HCEC 1CT (cell line): Measurements from ENCODE around the gene ABCD4.

Experiments used
- DNase-seq: peaks from one replicate; pipeline ENCODE4 v3.0.0-alpha.2; 2017

Gene ABCD4

GRCh38 chr14:74257941-74258763 is 44.6 kb downstream of the ABCD4 start:
- DNase-seq, result no peak

GRCh38 chr14:74257078-74257940 is 45.4 kb downstream of the ABCD4 start:
- peak; percentile 9 for DNase-seq

DNA sequence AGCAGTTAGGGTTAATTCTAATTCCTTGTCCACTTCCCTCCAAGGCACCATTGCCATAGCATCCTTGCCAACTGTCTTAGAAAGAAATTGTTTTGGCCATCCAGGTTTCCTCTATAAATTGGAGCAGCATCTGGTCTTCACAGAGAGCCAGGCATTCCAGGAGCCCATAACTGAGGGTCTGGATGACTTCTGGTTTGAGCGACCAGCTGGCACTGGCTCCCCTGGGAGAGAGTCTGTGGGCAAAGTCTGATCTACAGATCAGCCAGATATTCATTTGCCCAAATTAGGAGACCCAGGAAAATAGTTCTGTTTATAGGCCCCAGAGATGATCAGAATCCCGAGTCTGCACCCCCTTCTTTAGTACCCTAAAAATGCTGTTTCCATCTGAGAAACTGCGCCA is 47.5 kb downstream of the ABCD4 start:
- no peak for DNase-seq

GRCh38 chr14:74249433-74250375 is 53.0 kb downstream of the ABCD4 start:
- no peak for DNase-seq

DNA sequence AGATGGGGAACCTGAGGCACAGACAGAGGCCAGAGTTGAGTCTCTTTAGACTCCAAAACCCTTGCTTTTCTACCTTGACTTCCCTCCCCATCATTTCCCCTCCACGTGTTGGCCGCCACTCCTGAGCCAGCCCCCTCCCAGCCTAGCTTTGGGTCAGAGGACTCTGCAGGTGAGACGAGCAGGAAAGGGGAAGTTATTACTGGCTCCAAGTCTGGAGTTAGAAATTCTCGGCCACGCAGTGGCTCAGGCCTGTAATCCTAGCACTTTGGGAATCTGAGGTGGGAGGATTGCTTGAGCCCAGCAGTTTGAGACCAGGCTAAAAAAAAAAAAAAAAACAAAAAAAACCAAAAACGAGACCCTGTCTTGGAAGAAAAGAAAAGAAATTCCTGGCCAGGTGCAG is 54.7 kb downstream of the ABCD4 start:
- no peak for DNase-seq

- no peak for DNase-seq
These were observed 56.2 kb downstream of the ABCD4 start for GRCh38 chr14:74246542-74246941.

GRCh38 chr14:74245292-74245691 is 57.4 kb downstream of the ABCD4 start:
- no peak for DNase-seq

DNA sequence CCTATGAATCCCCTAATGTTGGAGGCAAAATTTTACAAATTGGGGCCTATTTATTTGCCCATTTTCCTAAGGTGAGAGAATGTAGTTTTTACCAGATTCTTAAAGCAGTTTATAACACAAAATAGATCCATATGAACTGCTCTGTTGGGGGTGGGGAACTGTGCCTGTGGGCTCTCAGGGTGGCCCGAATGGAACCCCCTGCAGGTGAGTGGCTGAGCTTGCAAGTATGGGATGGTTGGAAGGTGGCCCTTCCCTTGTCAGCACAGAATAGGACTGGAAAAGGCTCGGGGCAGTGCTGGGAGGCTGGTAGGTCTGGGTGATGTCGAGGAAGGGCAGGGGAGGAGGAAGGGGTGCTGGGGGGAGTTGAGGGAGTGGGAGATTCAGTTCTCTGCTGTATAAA is 58.6 kb downstream of the ABCD4 start:
- DNase-seq, result no peak

DNA sequence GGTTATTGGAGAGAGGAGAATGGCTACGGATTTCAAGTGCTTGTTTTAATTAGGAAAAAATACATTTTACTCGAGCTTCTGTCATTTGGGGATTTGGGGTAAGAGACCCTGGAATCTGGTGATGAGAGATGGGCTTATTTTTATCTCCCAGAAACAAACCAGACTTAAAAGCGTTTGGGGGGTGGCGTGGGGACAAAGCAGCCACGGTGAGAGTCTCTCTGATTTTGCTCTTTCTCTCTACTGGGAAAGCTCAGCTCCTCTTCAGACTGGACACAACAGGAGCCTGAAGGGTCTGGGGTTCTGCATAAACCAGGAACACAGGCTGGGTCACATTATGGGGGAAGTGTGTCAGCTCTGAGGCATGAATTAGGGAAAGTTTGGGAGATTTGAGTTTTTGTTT is 59.7 kb downstream of the ABCD4 start:
- no peak for DNase-seq

- no peak for DNase-seq
These were observed 60.0 kb downstream of the ABCD4 start for GRCh38 chr14:74242780-74243042.

- DNase-seq, result no peak
These were observed 60.5 kb downstream of the ABCD4 start for GRCh38 chr14:74242021-74242779.

DNA sequence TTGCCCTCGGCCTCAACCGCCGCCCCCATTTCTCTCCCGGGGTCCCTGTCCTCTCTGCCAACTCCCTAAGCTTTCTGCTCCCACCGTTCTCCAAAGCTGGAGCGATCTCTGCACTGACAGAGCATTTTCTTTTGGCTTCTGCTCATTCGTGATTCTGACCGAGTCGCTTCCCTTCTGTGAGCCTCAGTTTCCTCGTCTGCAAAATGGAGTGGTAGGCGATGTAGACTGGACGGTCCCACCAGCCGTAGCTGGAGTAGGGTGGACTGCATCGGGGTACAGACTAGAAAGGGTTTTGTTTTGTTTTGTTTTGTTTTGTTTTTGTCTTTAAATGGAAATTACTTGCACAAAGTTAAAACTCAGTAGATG is 61.1 kb downstream of the ABCD4 start:
- DNase-seq, result no peak

GRCh38 chr14:74240794-74241651 is 61.7 kb downstream of the ABCD4 start:
- DNase-seq, result no peak

GRCh38 chr14:74239848-74240793 is 62.6 kb downstream of the ABCD4 start:
- no peak for DNase-seq

DNA sequence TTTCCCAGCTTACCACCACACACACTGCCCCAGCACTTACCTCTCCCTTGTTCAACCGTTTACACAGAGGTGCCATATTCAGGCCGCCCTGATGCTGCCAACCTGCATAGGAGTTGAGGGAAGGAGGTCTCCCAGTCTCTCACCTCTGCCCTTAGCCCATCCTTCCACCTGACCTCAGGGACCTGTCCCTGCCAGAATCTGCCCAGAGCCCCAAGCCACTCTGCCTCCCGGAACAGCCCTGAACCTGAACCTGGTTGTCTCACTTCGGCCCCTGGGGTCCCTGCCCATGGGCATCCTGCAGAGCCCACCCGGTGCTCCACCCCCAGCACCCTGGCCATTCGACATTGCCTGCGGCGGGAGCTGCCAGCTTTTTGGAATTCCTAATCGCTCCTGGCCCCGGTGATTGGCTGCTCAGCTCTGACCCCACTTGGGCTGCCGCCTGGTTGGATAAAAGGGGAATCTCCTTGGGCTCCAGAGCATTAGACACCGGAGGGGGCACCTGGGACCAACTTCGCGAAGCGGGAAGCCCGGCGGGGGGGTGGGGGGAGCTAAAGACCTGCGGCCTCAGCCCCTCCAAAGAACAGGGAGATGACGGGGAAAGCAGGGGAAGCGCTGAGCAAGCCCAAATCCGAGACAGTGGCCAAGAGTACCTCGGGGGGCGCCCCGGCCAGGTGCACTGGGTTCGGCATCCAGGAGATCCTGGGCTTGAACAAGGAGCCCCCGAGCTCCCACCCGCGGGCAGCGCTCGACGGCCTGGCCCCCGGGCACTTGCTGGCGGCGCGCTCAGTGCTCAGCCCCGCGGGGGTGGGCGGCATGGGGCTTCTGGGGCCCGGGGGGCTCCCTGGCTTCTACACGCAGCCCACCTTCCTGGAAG is 63.5 kb downstream of the ABCD4 start, which contains the start of gene VSX2:
TSS of gene VSX2 (plus strand) at position 476 of the 874 bp plus-strand sequence. CDS start at position 589, 113 bp downstream.
- DNase-seq, result no peak

DNA sequence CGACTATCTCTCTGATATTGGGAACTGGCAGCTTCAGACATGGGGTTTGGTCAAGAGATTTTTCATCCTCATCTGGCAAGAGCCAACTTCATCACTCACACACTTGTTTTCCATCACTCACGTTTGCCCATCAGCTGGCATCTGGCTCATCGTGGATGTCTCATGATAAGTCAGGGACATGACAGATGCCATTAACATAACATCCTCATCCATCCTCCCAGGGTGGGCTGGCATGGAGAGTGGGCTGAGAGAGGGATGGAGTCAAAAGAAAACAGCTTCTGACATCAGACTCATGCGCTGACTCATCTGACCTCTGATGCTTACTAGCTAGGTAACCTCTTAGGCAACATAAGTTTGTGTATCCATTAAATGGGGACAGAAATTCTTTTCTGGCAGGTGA is 65.3 kb downstream of the ABCD4 start:
- DNase-seq, result peak; percentile 9
